ENCODE results near the gene SEMA6D.

SEMA6D gene

DNA sequence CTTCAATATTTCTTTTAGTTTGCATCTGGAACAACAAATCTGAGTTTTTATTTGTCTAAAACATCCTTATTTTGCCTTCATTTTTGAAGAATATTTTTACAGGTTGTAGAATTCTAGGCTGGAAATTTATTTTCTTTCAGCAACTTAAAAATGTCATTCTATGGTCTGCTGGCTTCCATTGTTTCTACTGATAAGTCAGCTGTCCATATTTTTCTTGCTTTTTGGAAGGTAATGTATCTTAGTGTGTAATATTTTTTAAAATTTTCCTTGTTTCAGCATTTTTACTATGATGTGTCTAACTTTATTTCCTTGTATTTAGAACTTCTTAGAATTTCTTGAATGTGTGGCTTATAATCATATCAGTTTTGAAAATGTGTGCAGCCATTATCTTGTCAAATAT lies 37.0 kb downstream of the SEMA6D start:
- no peak overlapping the region for H3K27ac ChIP-seq
- TF ChIP-seq ZFX (IDR thresholded peaks at IDR 0.05) (no peak), CTCF (conservative IDR thresholded peaks at IDR 0.05) (no peak)

DNA sequence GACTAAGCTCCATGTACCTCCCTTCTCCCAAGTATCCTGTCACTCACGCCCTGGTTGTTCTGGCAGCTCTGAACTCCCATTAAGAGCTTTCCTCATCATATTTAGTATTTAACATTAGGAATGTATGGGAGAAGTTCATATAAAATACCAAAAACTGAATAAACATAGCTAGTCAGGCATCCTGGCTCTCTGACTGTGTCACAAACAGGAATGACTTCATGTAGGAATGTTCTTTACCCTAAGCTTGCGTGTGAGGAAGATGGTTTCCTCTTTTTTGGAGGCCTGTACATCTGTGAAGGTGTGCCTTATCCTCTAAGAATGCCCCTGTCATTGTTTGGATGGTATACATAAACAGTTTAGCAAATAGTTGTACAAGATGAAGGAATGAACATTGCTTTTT lies 38.6 kb downstream of the SEMA6D start:
- TF ChIP-seq CTCF (conservative IDR thresholded peaks at IDR 0.05) (no peak), ZFX (IDR thresholded peaks at IDR 0.05) (no peak)
- H3K27ac ChIP-seq, result no peak overlapping the region

DNA sequence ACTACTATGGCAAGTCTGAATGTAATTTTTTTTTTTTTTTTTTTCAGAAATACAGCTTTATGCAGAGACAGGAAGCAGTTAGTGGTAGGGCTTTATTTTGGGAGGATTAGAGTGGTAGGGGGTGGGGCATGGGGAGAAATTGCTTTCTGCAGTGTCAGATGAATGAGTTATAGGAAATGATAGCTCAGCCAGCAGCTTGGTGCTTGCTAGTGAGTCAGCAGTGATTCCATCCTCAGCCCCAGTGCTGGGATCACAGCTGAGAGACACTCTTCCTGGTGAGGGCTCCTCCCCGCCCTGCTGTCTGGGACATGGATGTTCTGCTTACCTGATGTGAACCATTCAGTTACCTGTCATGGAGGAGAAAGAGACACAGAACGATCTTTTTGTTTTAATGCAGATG lies 39.6 kb downstream of the SEMA6D start:
- TF ChIP-seq CTCF (conservative IDR thresholded peaks at IDR 0.05) (no peak), ZFX (IDR thresholded peaks at IDR 0.05) (no peak)

GRCh38 chr15:47757331-47757730 lies 40.0 kb downstream of the SEMA6D start:
- no peak for TF ChIP-seq CTCF (conservative IDR thresholded peaks at IDR 0.05)
- no peak for TF ChIP-seq ZFX (IDR thresholded peaks at IDR 0.05)

More for the DNA sequence above, 39.6 kb downstream of the SEMA6D start:
- H3K27ac ChIP-seq, result no peak overlapping the region

DNA sequence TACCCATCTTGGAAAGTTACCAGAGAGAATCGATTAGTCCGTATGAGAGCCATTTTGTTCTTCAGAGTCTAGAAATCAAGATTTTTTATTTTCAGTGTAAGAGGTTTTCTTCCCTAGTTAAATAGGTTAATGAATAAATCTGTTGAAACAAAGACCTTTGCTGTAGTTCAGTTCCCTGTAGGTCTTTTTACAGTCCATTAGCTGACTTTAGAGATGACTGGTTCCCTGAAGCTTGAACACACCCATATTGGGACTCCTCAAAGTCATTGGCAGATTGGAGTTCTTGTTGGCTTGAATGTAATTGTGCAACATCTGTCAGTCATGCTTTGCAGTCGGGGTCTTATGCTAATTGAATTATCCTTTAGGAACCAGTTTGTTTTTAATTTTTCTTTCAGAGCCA lies 45.3 kb downstream of the SEMA6D start:
- no peak overlapping the region for H3K27ac ChIP-seq
- TF ChIP-seq CTCF (conservative IDR thresholded peaks at IDR 0.05) (no peak), ZFX (IDR thresholded peaks at IDR 0.05) (no peak)

More at GRCh38 chr15:47757331-47757730, 40.0 kb downstream of the SEMA6D start:
- H3K27ac ChIP-seq, result no peak overlapping the region

DNA sequence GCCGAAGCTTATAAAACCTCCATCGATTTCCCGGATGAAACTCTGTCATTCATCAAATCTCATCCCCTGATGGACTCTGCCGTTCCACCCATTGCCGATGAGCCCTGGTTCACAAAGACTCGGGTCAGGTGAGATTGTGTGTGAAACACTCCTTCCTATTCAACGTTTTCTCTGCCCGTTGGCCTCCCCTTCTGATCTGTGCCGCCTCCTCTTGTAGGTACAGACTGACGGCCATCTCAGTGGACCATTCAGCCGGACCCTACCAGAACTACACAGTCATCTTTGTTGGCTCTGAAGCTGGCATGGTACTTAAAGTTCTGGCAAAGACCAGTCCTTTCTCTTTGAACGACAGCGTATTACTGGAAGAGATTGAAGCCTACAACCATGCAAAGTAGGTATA lies 47.4 kb downstream of the SEMA6D start:
- TF ChIP-seq CTCF (conservative IDR thresholded peaks at IDR 0.05) (no peak), ZFX (IDR thresholded peaks at IDR 0.05) (no peak)
- peak overlapping the region; percentile 54 for H3K27ac ChIP-seq

DNA sequence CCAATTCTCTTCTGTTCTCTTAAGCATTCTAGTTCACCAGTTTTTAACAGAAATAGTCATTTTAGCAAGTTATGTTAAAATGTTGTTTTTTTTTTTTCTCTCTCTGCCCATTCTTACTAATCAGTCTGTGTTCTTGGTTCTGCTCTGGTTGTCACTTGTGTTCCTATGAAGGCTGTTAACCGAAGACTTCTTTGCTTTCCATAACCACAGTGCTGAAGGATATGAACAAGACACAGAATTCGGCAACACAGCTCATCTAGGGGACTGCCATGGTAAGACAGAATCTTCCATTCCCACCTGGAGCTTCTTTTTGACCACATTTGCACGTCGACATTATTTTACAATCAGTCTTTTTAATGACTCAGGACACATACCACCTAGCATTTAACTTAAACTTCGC lies 49.1 kb downstream of the SEMA6D start:
- H3K27ac ChIP-seq, result no peak overlapping the region

More for the DNA sequence above, 49.1 kb downstream of the SEMA6D start:
- TF ChIP-seq CTCF (conservative IDR thresholded peaks at IDR 0.05) (no peak), ZFX (IDR thresholded peaks at IDR 0.05) (no peak)

All from C4-2B (cell line).